Fibroblast of lung (primary cell): ENCODE results near the gene SALL2. TPM values are rescaled to one million over a fixed set of nuclear protein-coding genes. Genes with fewer than 3 reads are reported as not detected.

Source experiments
- DNase-seq, 2 donors: peaks; one replicate each; pipeline versions ENCODE4 v3.0.0 to v3.0.0-alpha.2; 2010; ENCODE audit warnings: low read depth in 2 of 2
- H2AFZ ChIP-seq: 2 replicates; pipeline ENCODE4 v1.5.1; 2012; ENCODE audit warnings: low read length, control low read depth, inconsistent platforms
- H3K27ac ChIP-seq: 2 replicates; pipeline ENCODE4 v1.5.1; 2011; ENCODE audit warnings: low read length, control low read depth; ENCODE audit not compliant: insufficient read depth
- H3K27me3 ChIP-seq: 2 replicates; pipeline ENCODE4 v1.5.1; 2011; ENCODE audit warnings: mild to moderate bottlenecking, low read length; ENCODE audit not compliant: control insufficient read depth, insufficient read depth
- H3K36me3 ChIP-seq: 2 replicates; pipeline ENCODE4 v1.5.1; 2011; ENCODE audit warnings: low read length; ENCODE audit not compliant: control insufficient read depth, insufficient read depth
- H3K4me1 ChIP-seq: 2 replicates; pipeline ENCODE4 v1.5.1; 2011; ENCODE audit warnings: low read length; ENCODE audit not compliant: control insufficient read depth, insufficient read depth; ENCODE audit errors: extremely low read depth
- H3K4me2 ChIP-seq: 2 replicates; pipeline ENCODE4 v1.5.1; 2011; ENCODE audit warnings: low read length, control low read depth; ENCODE audit not compliant: insufficient read depth; ENCODE audit errors: extremely low read depth
- H3K4me3 ChIP-seq, 4 experiments: fragments of 200-600 bp in 1 of 4; sonication (generic) in 1 of 4; replicated peaks in 1 of 4; 2 replicates each; pipeline ENCODE4 v1.5.1; 2011 to 2016; ENCODE audit warnings: low read length in 4 of 4, low read depth in 3 of 4, mild to moderate bottlenecking in 3 of 4, control low read depth in 2 of 4, inconsistent platforms in 1 of 4, mixed read lengths in 1 of 4; ENCODE audit not compliant: insufficient read depth in 1 of 4; ENCODE audit errors: control extremely low read depth in 1 of 4
- H3K79me2 ChIP-seq: 2 replicates; pipeline ENCODE4 v1.5.1; 2012; ENCODE audit warnings: mild to moderate bottlenecking, low read length, inconsistent platforms; ENCODE audit not compliant: control insufficient read depth, insufficient read depth
- H3K9ac ChIP-seq: 2 replicates; pipeline ENCODE4 v1.5.1; 2011; ENCODE audit warnings: mild to moderate bottlenecking, low read length, control low read depth; ENCODE audit not compliant: insufficient read depth
- H3K9me3 ChIP-seq: 2 replicates; pipeline ENCODE4 v1.5.1; 2012; ENCODE audit warnings: low read depth, low read length; ENCODE audit not compliant: control insufficient read depth, insufficient read depth
- H4K20me1 ChIP-seq: 2 replicates; pipeline ENCODE4 v1.5.1; 2011; ENCODE audit warnings: low read length; ENCODE audit not compliant: control insufficient read depth, insufficient read depth; ENCODE audit errors: extremely low read depth
- CTCF ChIP-seq, 2 donors: IDR thresholded peaks in 1 of 2; conservative IDR thresholded peaks in 1 of 2; 1 replicate in 1 of 2; 2 replicates in 1 of 2; pipeline ENCODE4 v1.5.1; 2011 to 2012; ENCODE audit warnings: low read length in 2 of 2, control low read depth in 1 of 2, inconsistent platforms in 1 of 2, low read depth in 1 of 2, mild to moderate bottlenecking in 1 of 2
- EZH2 ChIP-seq: IDR thresholded peaks from 2 replicates; pipeline ENCODE4 v1.5.1; 2012; ENCODE audit warnings: low read length, control low read depth, mild to moderate bottlenecking; ENCODE audit errors: missing control alignments
- polyA plus RNA-seq, 2 donors: library from polyadenylated mRNA; depleted of rRNA in 1 of 2; stranded (reverse) in 1 of 2; unstranded in 1 of 2; fragments of >200 nt; gene quantifications; 2 replicates each; pipeline ENCODE4 v1.2.1, GENCODE V29; 2011 to 2012; ENCODE audit warnings: missing spikeins in 1 of 2
- total RNA-seq: library from RNA; depleted of rRNA; stranded (reverse); fragments of >200 nt; gene quantifications from 2 replicates; pipeline ENCODE4 v1.2.1, GENCODE V29; 2014

SALL2 gene
- total and polyA plus RNA-seq, 2 donors (not counting 1 experiment from before 2014, with no cell fraction given): 3.5 to 3.9 TPM

DNA sequence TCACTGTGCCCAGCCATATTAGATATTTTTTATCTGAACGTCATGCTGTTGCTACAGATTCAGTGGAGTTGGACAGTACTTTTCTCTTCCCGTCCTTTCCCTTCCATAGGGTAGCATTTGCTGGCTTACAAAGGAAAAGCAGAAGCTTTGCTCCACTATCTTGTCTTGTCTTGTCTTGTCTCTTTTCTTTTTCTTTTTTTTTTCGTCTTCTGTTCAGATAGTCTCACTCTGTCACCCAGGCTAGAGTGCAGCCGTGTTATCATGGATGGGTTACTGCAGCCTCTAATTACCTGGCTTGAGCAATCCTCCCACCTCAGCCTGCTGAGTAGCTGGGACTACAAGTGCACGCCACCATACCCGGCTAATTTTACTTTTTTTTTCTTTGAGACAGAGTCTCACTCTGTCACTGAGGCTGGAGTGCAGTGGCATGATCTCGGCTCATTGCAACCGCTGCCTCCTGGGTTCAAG is 32.6 kb upstream of the SALL2 start:
- no peak overlapping the region for H3K9ac ChIP-seq
- H3K4me2 ChIP-seq: no peak overlapping the region
- H3K79me2 ChIP-seq: no peaks in the 10 kb centered on the region
- H3K4me3 ChIP-seq: no peak overlapping the region
- no peaks in the 10 kb centered on the region for H3K27me3 ChIP-seq
- H4K20me1 ChIP-seq: no peaks in the 10 kb centered on the region
- no peak overlapping the region for H2AFZ ChIP-seq
- H3K4me1 ChIP-seq: no peaks in the 10 kb centered on the region
- H3K27ac ChIP-seq: no peak overlapping the region
- TF ChIP-seq EZH2: no peak
- TF ChIP-seq CTCF (conservative IDR thresholded peaks at IDR 0.05 in 1 of 2, IDR thresholded peaks at IDR 0.05 in 1 of 2; ENCODE audit: low read depth in 1 of 2, low read length in 2 of 2): no peak
- H3K36me3 ChIP-seq: no peaks in the 10 kb centered on the region
- no peaks in the 10 kb centered on the region for H3K9me3 ChIP-seq
- no peak for DNase-seq

DNA sequence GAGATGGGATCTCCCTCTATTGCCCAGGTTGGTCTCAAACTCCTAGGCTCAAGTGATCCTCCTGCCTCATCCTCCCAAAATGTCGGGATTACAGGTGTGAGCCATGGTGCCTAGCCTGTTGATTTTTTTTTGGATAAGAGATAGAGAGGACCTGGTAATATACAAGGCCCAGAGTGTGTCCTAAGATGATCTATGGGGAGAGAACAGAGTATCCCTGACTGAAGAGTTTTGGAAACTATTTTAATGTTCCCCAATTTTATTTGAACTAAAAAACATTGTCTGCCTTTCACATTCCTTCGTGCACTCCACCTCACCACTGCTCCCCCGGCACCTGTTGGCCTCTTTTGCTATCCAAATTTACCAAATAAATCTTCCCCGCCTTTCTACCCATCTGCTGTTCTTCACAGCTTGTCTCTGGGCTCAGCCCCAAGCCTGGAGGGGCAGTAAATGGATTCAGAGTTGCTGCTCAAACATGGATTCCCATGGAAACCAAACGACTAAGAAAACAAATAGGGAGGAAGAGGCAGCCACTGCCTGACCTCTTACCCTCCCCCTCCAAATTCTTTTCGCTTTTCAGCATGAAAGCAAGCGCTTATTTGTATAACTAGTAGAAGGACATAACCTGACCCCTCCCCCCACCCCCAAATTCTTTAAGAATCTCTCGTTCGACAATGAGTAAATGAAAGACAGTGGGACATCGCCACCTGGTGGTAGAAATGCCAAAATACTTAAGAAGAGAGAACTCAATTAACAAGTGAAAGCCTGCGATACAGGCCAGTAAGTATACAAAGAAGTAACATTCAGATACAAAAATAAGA is 31.1 kb upstream of the SALL2 start:
- no peak overlapping the region for H3K9ac ChIP-seq
- TF ChIP-seq EZH2 (no peak), CTCF (conservative IDR thresholded peaks at IDR 0.05 in 1 of 2, IDR thresholded peaks at IDR 0.05 in 1 of 2; ENCODE audit: low read depth in 1 of 2, low read length in 2 of 2) (peak; percentile 59 to 64)
- peak overlapping the region; percentile 17 for H3K27ac ChIP-seq
- H3K4me1 ChIP-seq: no peaks in the 10 kb centered on the region
- peak overlapping the region; percentile 76 for H3K4me2 ChIP-seq
- H3K36me3 ChIP-seq: no peaks in the 10 kb centered on the region
- no peaks in the 10 kb centered on the region for H3K27me3 ChIP-seq
- H4K20me1 ChIP-seq: no peaks in the 10 kb centered on the region
- peak overlapping the region; percentile 6 for H2AFZ ChIP-seq
- H3K79me2 ChIP-seq: no peaks in the 10 kb centered on the region
- H3K4me3 ChIP-seq: peak overlapping the region in 3 of 4 experiments; percentile 1 to 59 (median 46)
- no peaks in the 10 kb centered on the region for H3K9me3 ChIP-seq
- DNase-seq: peak; percentile 74 to 91

DNA sequence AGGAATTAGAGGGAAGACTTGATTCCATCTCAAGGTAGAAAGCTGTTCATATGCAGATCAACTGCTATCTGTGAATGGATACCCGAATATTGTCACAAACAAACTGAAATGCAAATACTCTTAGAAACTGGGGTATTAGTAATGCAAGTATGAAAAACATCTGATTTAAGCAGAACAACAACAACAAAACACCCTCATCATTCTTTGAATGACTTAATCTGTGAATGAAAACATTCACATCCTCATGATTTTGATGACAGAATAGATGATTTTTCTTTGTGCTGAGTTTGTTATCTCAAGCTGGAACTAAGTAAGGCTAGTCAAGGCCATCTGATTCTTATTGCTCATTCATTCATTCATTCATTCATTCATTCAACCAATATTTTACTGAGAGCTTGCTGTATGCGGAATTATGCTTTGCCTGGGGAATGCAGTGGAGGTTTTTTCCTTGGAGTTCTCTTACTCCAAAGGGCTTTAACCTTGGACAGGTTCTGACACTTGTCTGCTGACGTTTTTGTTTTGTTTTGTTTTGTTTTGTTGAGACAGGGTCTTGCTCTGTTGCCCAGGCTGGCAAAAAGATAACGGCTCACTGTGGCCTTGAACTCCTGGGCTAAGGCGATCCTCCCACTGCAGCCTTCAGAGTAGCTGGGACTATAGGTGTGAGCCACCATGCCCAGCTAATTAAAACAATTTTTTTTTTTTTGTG is 30.4 kb upstream of the SALL2 start:
- Histone ChIP-seq H3K4me1 (no peaks in the 10 kb centered on the region), H3K36me3 (no peaks in the 10 kb centered on the region), H3K27ac (no peak overlapping the region), H3K4me3 (no peak overlapping the region), H3K79me2 (no peaks in the 10 kb centered on the region), H3K4me2 (no peak overlapping the region), H2AFZ (no peak overlapping the region), H3K27me3 (no peaks in the 10 kb centered on the region), H4K20me1 (no peaks in the 10 kb centered on the region), H3K9me3 (no peaks in the 10 kb centered on the region), H3K9ac (no peak overlapping the region)
- DNase-seq: no peak
- TF ChIP-seq EZH2: no peak
- no peak for TF ChIP-seq CTCF (conservative IDR thresholded peaks at IDR 0.05 in 1 of 2, IDR thresholded peaks at IDR 0.05 in 1 of 2; ENCODE audit: low read depth in 1 of 2, low read length in 2 of 2)
